H1 (cell line): Measurements from ENCODE around the gene TSFM. TPM values are rescaled to one million over a fixed set of nuclear protein-coding genes. Genes with fewer than 3 reads are reported as not detected.

Source experiments
- CTCF ChIA-PET: fragments of 300-600 bp; sonication (Branson Sonifier 250); formaldehyde crosslinking; loops from one replicate; lab custom pipeline; 2021; ENCODE audit not compliant: partially characterized antibody; lab: Charles Lee
- POLR2A ChIA-PET: fragments of 300-600 bp; sonication (Branson Sonifier 250); formaldehyde crosslinking; loops from one replicate; lab custom pipeline; 2021; ENCODE audit warnings: inconsistent platforms; ENCODE audit not compliant: partially characterized antibody; lab: Charles Lee
- DNase-seq, 2 experiments: peaks; one replicate each; pipeline versions ENCODE4 v3.0.0 to v3.0.0-alpha.2; 2010 to 2022; ENCODE audit warnings: low spot score in 2 of 2, low read depth in 1 of 2, mixed read lengths in 1 of 2
- FAIRE-seq: peaks from 2 replicates; lab custom pipeline; 2011; peaks lifted over from hg19 to GRCh38; lab: Jason Lieb, UNC
- H2AFZ ChIP-seq: 2 replicates; pipeline ENCODE4 v1.8.1; 2012; ENCODE audit warnings: low read length, inconsistent platforms
- H2AK5ac ChIP-seq: 2 replicates; pipeline ENCODE4 v1.6.1; 2013; ENCODE audit warnings: low read depth, low read length
- H2BK120ac ChIP-seq: replicated peaks from 2 replicates; pipeline ENCODE3; 2013; ENCODE audit warnings: low read depth, low read length, inconsistent platforms
- H2BK12ac ChIP-seq: 2 replicates; pipeline ENCODE4 v1.6.1; 2013; ENCODE audit warnings: low read depth, low read length
- H2BK15ac ChIP-seq: 2 replicates; pipeline ENCODE4 v1.6.1; 2013; ENCODE audit warnings: low read length
- H2BK20ac ChIP-seq: 2 replicates; pipeline ENCODE4 v1.6.1; 2013; ENCODE audit warnings: low read length
- H2BK5ac ChIP-seq: 2 replicates; pipeline ENCODE4 v1.6.1; 2013; ENCODE audit warnings: low read depth, low read length
- H3K14ac ChIP-seq: 2 replicates; pipeline ENCODE4 v1.6.1; 2013; ENCODE audit warnings: inconsistent platforms; ENCODE audit not compliant: insufficient read length
- H3K18ac ChIP-seq: 2 replicates; pipeline ENCODE4 v1.6.1; 2013; ENCODE audit warnings: low read length; ENCODE audit errors: extremely low read depth
- H3K23ac ChIP-seq: 2 replicates; pipeline ENCODE4 v1.6.1; 2013; ENCODE audit warnings: inconsistent platforms; ENCODE audit not compliant: insufficient read length
- H3K23me2 ChIP-seq: 2 replicates; pipeline ENCODE4 v1.6.1; 2013; ENCODE audit warnings: low read depth, low read length
- H3K27ac ChIP-seq: 2 replicates; pipeline ENCODE4 v1.6.1; 2011; ENCODE audit warnings: low read depth, low read length, inconsistent platforms
- H3K27me3 ChIP-seq, 4 experiments: replicated peaks in 1 of 4; 1 replicate in 1 of 4; 2 replicates in 3 of 4; pipeline versions ENCODE4 v1.6.1 to v1.8.1; 2011 to 2013; ENCODE audit warnings: low read length in 3 of 4, mild to moderate bottlenecking in 3 of 4, inconsistent platforms in 2 of 4, mixed read lengths in 2 of 4, moderate library complexity in 1 of 4; ENCODE audit not compliant: control insufficient read depth in 3 of 4, insufficient read depth in 3 of 4; ENCODE audit errors: extremely low read depth in 1 of 4
- H3K36me3 ChIP-seq, 4 experiments: 2 replicates each; pipeline versions ENCODE4 v1.6.1 to v1.8.1; 2011 to 2013; ENCODE audit warnings: mild to moderate bottlenecking in 4 of 4, low read length in 3 of 4, moderate library complexity in 2 of 4, control low read depth in 1 of 4, inconsistent platforms in 1 of 4; ENCODE audit not compliant: insufficient read depth in 4 of 4, control insufficient read depth in 2 of 4
- H3K4ac ChIP-seq: replicated peaks from 2 replicates; pipeline ENCODE3; 2013; ENCODE audit warnings: low read length, low read depth, mixed read lengths, inconsistent platforms; ENCODE audit not compliant: insufficient read length
- H3K4me1 ChIP-seq, 4 experiments: replicated peaks in 1 of 4; 1 replicate in 1 of 4; 2 replicates in 3 of 4; pipeline versions ENCODE4 v1.6.1 to v1.8.1; 2011 to 2013; ENCODE audit warnings: low read length in 3 of 4, inconsistent platforms in 2 of 4, mixed read lengths in 1 of 4; ENCODE audit not compliant: insufficient read depth in 4 of 4, control insufficient read depth in 3 of 4
- H3K4me2 ChIP-seq, 2 experiments: 2 replicates each; pipeline versions ENCODE4 v1.6.1 to v1.8.1; 2011 to 2013; ENCODE audit warnings: low read depth in 2 of 2, low read length in 2 of 2, control low read depth in 1 of 2, inconsistent platforms in 1 of 2, mild to moderate bottlenecking in 1 of 2; ENCODE audit not compliant: insufficient read depth in 1 of 2
- H3K4me3 ChIP-seq, 4 experiments: fragments of 200-600, 300-600 bp in 1 of 4; sonication (generic), shearing (Covaris generic), sonication (Bioruptor Twin) in 1 of 4; 2 replicates each; pipeline versions ENCODE4 v1.5.1 to v1.8.1; 2011 to 2016; ENCODE audit warnings: low read length in 4 of 4, low read depth in 3 of 4, control low read depth in 2 of 4, inconsistent platforms in 2 of 4, mild to moderate bottlenecking in 2 of 4, mixed read lengths in 1 of 4, moderate library complexity in 1 of 4; ENCODE audit not compliant: insufficient read depth in 2 of 4; ENCODE audit errors: extremely low read depth in 1 of 4
- H3K56ac ChIP-seq: replicated peaks from 2 replicates; pipeline ENCODE3; 2013; ENCODE audit warnings: low read depth, mild to moderate bottlenecking, mixed read lengths, low read length, inconsistent platforms; ENCODE audit not compliant: insufficient read length
- H3K79me1 ChIP-seq: 2 replicates; pipeline ENCODE4 v1.6.1; 2013; ENCODE audit warnings: low read depth, low read length, control low read depth
- H3K79me2 ChIP-seq, 2 experiments: 2 replicates each; pipeline versions ENCODE4 v1.6.1 to v1.8.1; 2012 to 2013; ENCODE audit warnings: low read length in 2 of 2, mild to moderate bottlenecking in 2 of 2, inconsistent platforms in 1 of 2; ENCODE audit not compliant: insufficient read depth in 2 of 2, control insufficient read depth in 1 of 2
- H3K9ac ChIP-seq, 4 experiments: replicated peaks in 1 of 4; 1 replicate in 1 of 4; 2 replicates in 3 of 4; pipeline versions ENCODE4 v1.6.1 to v1.8.1; 2011 to 2013; ENCODE audit warnings: low read depth in 3 of 4, low read length in 3 of 4, control low read depth in 2 of 4, mild to moderate bottlenecking in 2 of 4, moderate library complexity in 2 of 4, inconsistent platforms in 1 of 4; ENCODE audit errors: extremely low read depth in 1 of 4
- H3K9me3 ChIP-seq, 2 experiments: 2 replicates each; pipeline versions ENCODE4 v1.6.1 to v1.8.1; 2012 to 2013; ENCODE audit warnings: mild to moderate bottlenecking in 2 of 2, moderate library complexity in 2 of 2, control low read depth in 1 of 2, inconsistent platforms in 1 of 2, low read depth in 1 of 2, low read length in 1 of 2, mixed read lengths in 1 of 2; ENCODE audit not compliant: insufficient read depth in 2 of 2
- H4K20me1 ChIP-seq, 2 experiments: replicated peaks in 1 of 2; 2 replicates each; pipeline versions ENCODE3 to v1.8.1; 2011 to 2013; ENCODE audit warnings: inconsistent platforms in 2 of 2, low read length in 2 of 2, mild to moderate bottlenecking in 1 of 2; ENCODE audit not compliant: insufficient read depth in 2 of 2, control insufficient read depth in 1 of 2
- H4K5ac ChIP-seq: 2 replicates; pipeline ENCODE4 v1.6.1; 2013; ENCODE audit warnings: low read length, low read depth, mixed read lengths, inconsistent platforms; ENCODE audit not compliant: insufficient read length
- H4K8ac ChIP-seq: 2 replicates; pipeline ENCODE4 v1.8.0; 2013; ENCODE audit warnings: mild to moderate bottlenecking, moderate library complexity, low read length, inconsistent platforms; ENCODE audit not compliant: insufficient read depth; ENCODE audit errors: extremely low read depth
- H4K91ac ChIP-seq: replicated peaks from 2 replicates; pipeline ENCODE3; 2013; ENCODE audit warnings: low read length, mixed read lengths, inconsistent platforms; ENCODE audit not compliant: insufficient read length
- CEBPB ChIP-seq: IDR thresholded peaks from 2 replicates; pipeline ENCODE4 v1.6.1; 2012; ENCODE audit warnings: low read depth, low read length
- EZH2 ChIP-seq: fragments of 200-600 bp; sonication (generic); IDR thresholded peaks from 2 replicates; pipeline ENCODE4 v1.7.1; 2012; ENCODE audit warnings: low read depth, mild to moderate bottlenecking, moderate library complexity, low read length, inconsistent platforms; ENCODE audit not compliant: severe bottlenecking
- PHF8 ChIP-seq: fragments of 200-600 bp; sonication (generic); conservative IDR thresholded peaks from 2 replicates; pipeline ENCODE4 v1.7.1; 2012; ENCODE audit warnings: low read depth, mild to moderate bottlenecking, inconsistent platforms, low read length, moderate library complexity
- RNF2 ChIP-seq: fragments of 200-900, 300-1000 bp; sonication (generic); IDR thresholded peaks from 2 replicates; pipeline ENCODE4 v1.7.1; 2016; ENCODE audit warnings: borderline replicate concordance, low read depth, mild to moderate bottlenecking, antibody characterized with exemption, low read length; ENCODE audit not compliant: poor library complexity, severe bottlenecking; ENCODE audit errors: missing control alignments
- SUZ12 ChIP-seq: fragments of 200-600 bp; sonication (generic); IDR thresholded peaks from 2 replicates; pipeline ENCODE4 v1.6.1; 2012; ENCODE audit warnings: mild to moderate bottlenecking, inconsistent platforms, low read length, moderate library complexity, mixed read lengths
- TCF12 ChIP-seq: IDR thresholded peaks from 2 replicates; pipeline ENCODE4 v1.6.1; 2011; ENCODE audit warnings: low read depth, mild to moderate bottlenecking, low read length
- WGBS, 2 experiments: shearing (Covaris generic) in 1 of 2; methylation state at CpG; one replicate each; pipeline versions ENCODE4 v1.1.6 to v1.1.7; 2013 to 2015; ENCODE audit warnings: low lambda C conversion rate in 2 of 2, mixed read lengths in 2 of 2, inconsistent platforms in 1 of 2, low coverage in 1 of 2, missing lambda C conversion rate in 1 of 2; ENCODE audit not compliant: insufficient replicate concordance in 2 of 2, insufficient coverage in 1 of 2, insufficient read length in 1 of 2; ENCODE audit errors: extremely low coverage in 1 of 2, missing lambda C conversion rate in 1 of 2; 5-methylcytosine and 5-hydroxymethylcytosine counted together
- polyA plus RNA-seq, 7 experiments: library from polyadenylated mRNA; depleted of rRNA in 3 of 7; stranded (reverse) in 5 of 7; unstranded in 2 of 7; fragments of >200 nt in 5 of 7; fragments of 200-250 nt in 2 of 7; gene quantifications; 1 replicate in 5 of 7; 2 replicates in 1 of 7; 4 replicates in 1 of 7; pipeline versions ENCODE4 v1.2.1 to v1.2.3, GENCODE V29; 2011 to 2013; ENCODE audit warnings: missing spikeins in 2 of 7, mixed read lengths in 2 of 7
- total RNA-seq: library from RNA; stranded (reverse); fragmentation: NEBNext Ultra II Directional; extraction: Animal tissue kit (Norgen Biotek cat#: 25700); gene quantifications from 2 replicates; pipeline ENCODE4 v1.2.1, GENCODE V29; 2021

Gene TSFM
- total and polyA plus RNA-seq, 2 of the 8 experiments (the other 6 are each of a cell fraction or from before 2014, with no cell fraction given) = 17.4 to 49.8 TPM

- H3K4me1 ChIP-seq = peaks cover 6 to 29% (median 12%) of the 10 kb centered on the region in 4 experiments; a peak in 6 of 7 replicates
- peak in 1 of 2 experiments; percentile 62 for DNase-seq
- H2BK15ac ChIP-seq = peak overlapping the region; percentile 92; the same call in 1 of the 2 replicates
- no peak overlapping the region for H3K18ac ChIP-seq
- peak overlapping the region; percentile 84; the same call in 1 of the 2 replicates for H2BK12ac ChIP-seq
- H4K91ac ChIP-seq = no peak overlapping the region
- peaks cover 0 to 6% (median 0%) of the 10 kb centered on the region in 4 experiments; a peak in 1 of 8 replicates for H3K36me3 ChIP-seq
- no peak overlapping the region for H3K14ac ChIP-seq
- no peak overlapping the region for H2AFZ ChIP-seq
- no peaks in the 10 kb centered on the region; a peak in 1 of 4 replicates for H3K9me3 ChIP-seq
- peaks cover 0 to 17% of the 10 kb centered on the region in 2 experiments for H4K20me1 ChIP-seq
- H2AK5ac ChIP-seq = no peak overlapping the region
- H3K27me3 ChIP-seq = peaks cover 50 to 97% (median 92%) of the 10 kb centered on the region in 4 experiments
- H3K4me3 ChIP-seq = peak overlapping the region; percentile 26 to 76 (median 39); a peak in 7 of 8 replicates
- H3K79me1 ChIP-seq = no peaks in the 10 kb centered on the region
- CTCF ChIA-PET = interaction anchor here (0.8 to 11.2 kb wide), 15 partner anchors 8 to 154 kb away, joined by 3 to 149 read pairs (median 7); partner anchors contain the start of genes CYP27B1 and TSPAN31
- WGBS, 2 experiments = 6% methylated on average over 28 of the region's 31 CpGs; no CpG with 5 or more reads in 1 of the 2 experiments
- no peak overlapping the region for H3K56ac ChIP-seq
- POLR2A ChIA-PET = interaction anchor here (0.6 to 5.2 kb wide), 19 partner anchors 8 to 217 kb away, joined by 3 to 59 read pairs (median 5); partner anchors contain the start of genes ARHGEF25, CDK4, DDIT3 and EEF1AKMT3
- FAIRE-seq = no peak
- peak overlapping the region; percentile 52; the same call in 1 of the 2 replicates for H4K8ac ChIP-seq
- H3K27ac ChIP-seq = no peak overlapping the region
- H3K4ac ChIP-seq = peak overlapping the region; percentile 75
- H2BK20ac ChIP-seq = no peak overlapping the region
- H3K79me2 ChIP-seq = no peaks in the 10 kb centered on the region
- H2BK5ac ChIP-seq = no peak overlapping the region
- no peak overlapping the region for H2BK120ac ChIP-seq
- H4K5ac ChIP-seq = no peak overlapping the region
- no peak overlapping the region for H3K23ac ChIP-seq
- no peak overlapping the region for H3K9ac ChIP-seq
- peak overlapping the region; percentile 79 to 93 for H3K4me2 ChIP-seq
- TF ChIP-seq RNF2 (peak; percentile 35), CEBPB (no peak), EZH2 (peak; percentile 19), TCF12 (no peak), SUZ12 (peak; percentile 75), PHF8 (no peak)
- H3K23me2 ChIP-seq = peaks cover 2% of the 10 kb centered on the region; the same call in 1 of the 2 replicates
Observed at GRCh38 chr12:57736741-57737466, 45.7 kb upstream of the TSFM start.
